Glomerular visceral epithelial cell (primary cell): ENCODE data around the gene PTPRT.

Source experiments
- DNase-seq: peaks from one replicate; pipeline ENCODE4 v3.0.0-alpha.2; 2016; ENCODE audit errors: extremely low spot score

Gene PTPRT

GRCh38 chr20:42974347-42974746 lies 215.4 kb downstream of the PTPRT start:
- DNase-seq = no peak

- DNase-seq = no peak
Observed at GRCh38 chr20:42972591-42972990, 217.1 kb downstream of the PTPRT start.

- no peak for DNase-seq
Observed at GRCh38 chr20:42968746-42969145, 221.0 kb downstream of the PTPRT start.

GRCh38 chr20:42963796-42964195 lies 225.9 kb downstream of the PTPRT start:
- no peak for DNase-seq

- no peak for DNase-seq
Observed at GRCh38 chr20:42961771-42962170, 227.9 kb downstream of the PTPRT start.

GRCh38 chr20:42959996-42960395 lies 229.7 kb downstream of the PTPRT start:
- DNase-seq = no peak

GRCh38 chr20:42958367-42959069 lies 231.2 kb downstream of the PTPRT start:
- DNase-seq = no peak

- DNase-seq = no peak
Observed at GRCh38 chr20:42957704-42958095, 232.0 kb downstream of the PTPRT start.

GRCh38 chr20:42957018-42957703 lies 232.5 kb downstream of the PTPRT start:
- DNase-seq = no peak

- DNase-seq = no peak
Observed at GRCh38 chr20:42955713-42956112, 234.0 kb downstream of the PTPRT start.

- no peak for DNase-seq
Observed at GRCh38 chr20:42954951-42955350, 234.8 kb downstream of the PTPRT start.

GRCh38 chr20:42949950-42950349 lies 239.8 kb downstream of the PTPRT start:
- DNase-seq = no peak

- no peak for DNase-seq
Observed at GRCh38 chr20:42945234-42945994, 244.3 kb downstream of the PTPRT start.

GRCh38 chr20:42941629-42942028 lies 248.1 kb downstream of the PTPRT start:
- DNase-seq = no peak

- DNase-seq = no peak
Observed at GRCh38 chr20:42938441-42939205, 251.1 kb downstream of the PTPRT start.

- DNase-seq = no peak
Observed at GRCh38 chr20:42936482-42936881, 253.2 kb downstream of the PTPRT start.

- DNase-seq = no peak
Observed at GRCh38 chr20:42924215-42924614, 265.5 kb downstream of the PTPRT start.

GRCh38 chr20:42923348-42923918 lies 266.3 kb downstream of the PTPRT start:
- DNase-seq = no peak

- no peak for DNase-seq
Observed at GRCh38 chr20:42920776-42921175, 268.9 kb downstream of the PTPRT start.

GRCh38 chr20:42919316-42919715 lies 270.4 kb downstream of the PTPRT start:
- no peak for DNase-seq

- DNase-seq = no peak
Observed at GRCh38 chr20:42915081-42915480, 274.6 kb downstream of the PTPRT start.

- no peak for DNase-seq
Observed at GRCh38 chr20:42914302-42914701, 275.4 kb downstream of the PTPRT start.
